ENCODE results near the gene NFIX. TPM values are rescaled to one million over a fixed set of nuclear protein-coding genes. Genes with fewer than 3 reads are reported as not detected.

The NFIX gene
- total and polyA plus RNA-seq, 2 of the 13 experiments (the other 11 are each of a cell fraction or from before 2014, with no cell fraction given), result 3.4 to 5.4 TPM

DNA sequence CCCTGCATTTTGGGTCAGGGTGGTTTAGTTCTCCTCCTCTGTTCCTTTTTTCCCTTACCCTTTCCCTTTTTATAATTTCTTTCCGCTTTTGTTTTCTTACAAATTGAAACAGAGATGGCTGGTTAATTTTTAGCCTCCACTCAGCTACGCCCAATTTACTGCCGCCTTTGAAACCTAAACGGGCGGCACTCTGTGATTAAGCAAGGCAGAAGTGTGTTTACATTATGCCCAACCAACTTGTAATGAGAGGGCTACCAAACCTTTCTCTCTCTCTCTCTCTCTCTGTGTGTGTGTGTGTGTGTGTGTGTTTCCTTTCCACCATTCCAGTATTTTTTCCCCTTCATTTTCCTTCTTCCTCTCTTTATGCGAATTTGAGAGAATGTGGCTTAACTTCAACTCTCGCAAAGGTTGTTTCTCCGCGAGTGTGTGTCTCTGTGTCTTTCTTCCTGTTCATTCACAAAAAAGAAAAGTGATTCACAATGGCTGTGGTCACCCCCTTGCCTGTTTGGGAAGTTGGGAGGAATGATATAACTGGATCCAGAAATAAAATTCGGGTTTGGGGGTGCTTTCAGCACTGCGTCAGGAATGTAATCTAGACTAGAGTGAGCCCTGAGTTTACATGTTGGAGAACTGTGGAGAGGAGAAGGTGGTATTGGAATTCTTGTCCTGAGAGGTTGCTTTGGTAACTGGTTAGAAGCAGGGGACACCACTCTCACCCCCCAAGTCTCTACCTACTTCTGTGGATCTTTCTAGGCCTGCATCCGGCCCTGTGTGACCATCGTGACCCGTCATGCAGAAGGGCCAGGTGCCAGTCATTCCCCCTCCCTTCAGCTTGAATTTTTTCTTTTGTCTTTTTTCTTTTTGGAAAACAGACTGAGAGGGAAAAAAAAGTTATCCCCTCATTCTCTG lies 31.4 kb downstream of the NFIX start (continued):
- TF ChIP-seq, protein P1, sequence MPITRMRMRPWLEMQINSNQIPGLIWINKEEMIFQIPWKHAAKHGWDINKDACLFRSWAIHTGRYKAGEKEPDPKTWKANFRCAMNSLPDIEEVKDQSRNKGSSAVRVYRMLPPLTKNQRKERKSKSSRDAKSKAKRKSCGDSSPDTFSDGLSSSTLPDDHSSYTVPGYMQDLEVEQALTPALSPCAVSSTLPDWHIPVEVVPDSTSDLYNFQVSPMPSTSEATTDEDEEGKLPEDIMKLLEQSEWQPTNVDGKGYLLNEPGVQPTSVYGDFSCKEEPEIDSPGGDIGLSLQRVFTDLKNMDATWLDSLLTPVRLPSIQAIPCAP (CRISPR knock-in tag; IDR thresholded peaks at IDR 0.05; ENCODE audit: low read depth), result no peak
- TF ChIP-seq HNRNPL (IDR thresholded peaks at IDR 0.05; ENCODE audit: low read depth, low read length), result peak; percentile 65; the same call in 1 of the 2 replicates
- TF ChIP-seq ZZZ3 (CRISPR knock-in tag; IDR thresholded peaks at IDR 0.05; ENCODE audit: borderline replicate concordance), result no peak
- TF ChIP-seq ZNF337 (CRISPR knock-in tag; IDR thresholded peaks at IDR 0.05; ENCODE audit: borderline replicate concordance, low read depth), result no peak
- TF ChIP-seq, protein P2, sequence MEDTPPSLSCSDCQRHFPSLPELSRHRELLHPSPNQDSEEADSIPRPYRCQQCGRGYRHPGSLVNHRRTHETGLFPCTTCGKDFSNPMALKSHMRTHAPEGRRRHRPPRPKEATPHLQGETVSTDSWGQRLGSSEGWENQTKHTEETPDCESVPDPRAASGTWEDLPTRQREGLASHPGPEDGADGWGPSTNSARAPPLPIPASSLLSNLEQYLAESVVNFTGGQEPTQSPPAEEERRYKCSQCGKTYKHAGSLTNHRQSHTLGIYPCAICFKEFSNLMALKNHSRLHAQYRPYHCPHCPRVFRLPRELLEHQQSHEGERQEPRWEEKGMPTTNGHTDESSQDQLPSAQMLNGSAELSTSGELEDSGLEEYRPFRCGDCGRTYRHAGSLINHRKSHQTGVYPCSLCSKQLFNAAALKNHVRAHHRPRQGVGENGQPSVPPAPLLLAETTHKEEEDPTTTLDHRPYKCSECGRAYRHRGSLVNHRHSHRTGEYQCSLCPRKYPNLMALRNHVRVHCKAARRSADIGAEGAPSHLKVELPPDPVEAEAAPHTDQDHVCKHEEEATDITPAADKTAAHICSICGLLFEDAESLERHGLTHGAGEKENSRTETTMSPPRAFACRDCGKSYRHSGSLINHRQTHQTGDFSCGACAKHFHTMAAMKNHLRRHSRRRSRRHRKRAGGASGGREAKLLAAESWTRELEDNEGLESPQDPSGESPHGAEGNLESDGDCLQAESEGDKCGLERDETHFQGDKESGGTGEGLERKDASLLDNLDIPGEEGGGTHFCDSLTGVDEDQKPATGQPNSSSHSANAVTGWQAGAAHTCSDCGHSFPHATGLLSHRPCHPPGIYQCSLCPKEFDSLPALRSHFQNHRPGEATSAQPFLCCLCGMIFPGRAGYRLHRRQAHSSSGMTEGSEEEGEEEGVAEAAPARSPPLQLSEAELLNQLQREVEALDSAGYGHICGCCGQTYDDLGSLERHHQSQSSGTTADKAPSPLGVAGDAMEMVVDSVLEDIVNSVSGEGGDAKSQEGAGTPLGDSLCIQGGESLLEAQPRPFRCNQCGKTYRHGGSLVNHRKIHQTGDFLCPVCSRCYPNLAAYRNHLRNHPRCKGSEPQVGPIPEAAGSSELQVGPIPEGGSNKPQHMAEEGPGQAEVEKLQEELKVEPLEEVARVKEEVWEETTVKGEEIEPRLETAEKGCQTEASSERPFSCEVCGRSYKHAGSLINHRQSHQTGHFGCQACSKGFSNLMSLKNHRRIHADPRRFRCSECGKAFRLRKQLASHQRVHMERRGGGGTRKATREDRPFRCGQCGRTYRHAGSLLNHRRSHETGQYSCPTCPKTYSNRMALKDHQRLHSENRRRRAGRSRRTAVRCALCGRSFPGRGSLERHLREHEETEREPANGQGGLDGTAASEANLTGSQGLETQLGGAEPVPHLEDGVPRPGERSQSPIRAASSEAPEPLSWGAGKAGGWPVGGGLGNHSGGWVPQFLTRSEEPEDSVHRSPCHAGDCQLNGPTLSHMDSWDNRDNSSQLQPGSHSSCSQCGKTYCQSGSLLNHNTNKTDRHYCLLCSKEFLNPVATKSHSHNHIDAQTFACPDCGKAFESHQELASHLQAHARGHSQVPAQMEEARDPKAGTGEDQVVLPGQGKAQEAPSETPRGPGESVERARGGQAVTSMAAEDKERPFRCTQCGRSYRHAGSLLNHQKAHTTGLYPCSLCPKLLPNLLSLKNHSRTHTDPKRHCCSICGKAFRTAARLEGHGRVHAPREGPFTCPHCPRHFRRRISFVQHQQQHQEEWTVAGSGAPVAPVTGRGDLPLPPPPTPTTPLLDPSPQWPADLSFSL (CRISPR knock-in tag; IDR thresholded peaks at IDR 0.05), result peak; percentile 88
- no peak for TF ChIP-seq ZNF546 (CRISPR knock-in tag; conservative IDR thresholded peaks at IDR 0.05)
- peak; percentile 85 for TF ChIP-seq ZNF556 (CRISPR knock-in tag; IDR thresholded peaks at IDR 0.05; ENCODE audit: borderline replicate concordance)
- no peak for TF ChIP-seq DNMT1 (CRISPR knock-in tag; IDR thresholded peaks at IDR 0.05)
- TF ChIP-seq, protein P3, sequence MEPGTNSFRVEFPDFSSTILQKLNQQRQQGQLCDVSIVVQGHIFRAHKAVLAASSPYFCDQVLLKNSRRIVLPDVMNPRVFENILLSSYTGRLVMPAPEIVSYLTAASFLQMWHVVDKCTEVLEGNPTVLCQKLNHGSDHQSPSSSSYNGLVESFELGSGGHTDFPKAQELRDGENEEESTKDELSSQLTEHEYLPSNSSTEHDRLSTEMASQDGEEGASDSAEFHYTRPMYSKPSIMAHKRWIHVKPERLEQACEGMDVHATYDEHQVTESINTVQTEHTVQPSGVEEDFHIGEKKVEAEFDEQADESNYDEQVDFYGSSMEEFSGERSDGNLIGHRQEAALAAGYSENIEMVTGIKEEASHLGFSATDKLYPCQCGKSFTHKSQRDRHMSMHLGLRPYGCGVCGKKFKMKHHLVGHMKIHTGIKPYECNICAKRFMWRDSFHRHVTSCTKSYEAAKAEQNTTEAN (CRISPR knock-in tag; conservative IDR thresholded peaks at IDR 0.05), result peak; percentile 87
- TF ChIP-seq CBX1 (IDR thresholded peaks at IDR 0.05; ENCODE audit: low read depth), result no peak
- TF ChIP-seq, protein P4, sequence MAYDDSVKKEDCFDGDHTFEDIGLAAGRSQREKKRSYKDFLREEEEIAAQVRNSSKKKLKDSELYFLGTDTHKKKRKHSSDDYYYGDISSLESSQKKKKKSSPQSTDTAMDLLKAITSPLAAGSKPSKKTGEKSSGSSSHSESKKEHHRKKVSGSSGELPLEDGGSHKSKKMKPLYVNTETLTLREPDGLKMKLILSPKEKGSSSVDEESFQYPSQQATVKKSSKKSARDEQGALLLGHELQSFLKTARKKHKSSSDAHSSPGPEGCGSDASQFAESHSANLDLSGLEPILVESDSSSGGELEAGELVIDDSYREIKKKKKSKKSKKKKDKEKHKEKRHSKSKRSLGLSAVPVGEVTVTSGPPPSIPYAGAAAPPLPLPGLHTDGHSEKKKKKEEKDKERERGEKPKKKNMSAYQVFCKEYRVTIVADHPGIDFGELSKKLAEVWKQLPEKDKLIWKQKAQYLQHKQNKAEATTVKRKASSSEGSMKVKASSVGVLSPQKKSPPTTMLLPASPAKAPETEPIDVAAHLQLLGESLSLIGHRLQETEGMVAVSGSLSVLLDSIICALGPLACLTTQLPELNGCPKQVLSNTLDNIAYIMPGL (CRISPR knock-in tag; IDR thresholded peaks at IDR 0.05; ENCODE audit: borderline replicate concordance in 1 of 2, low read depth in 1 of 2), result peak; percentile 51 to 73; a peak in 3 of 4 replicates
- TF ChIP-seq MTF1 (CRISPR knock-in tag; IDR thresholded peaks at IDR 0.05), result no peak
- no peak for TF ChIP-seq RFX1 (IDR thresholded peaks at IDR 0.05)
- TF ChIP-seq ZEB1 (IDR thresholded peaks at IDR 0.05; ENCODE audit: insufficient replicate concordance, low read depth), result no peak
- TF ChIP-seq ZNF205 (CRISPR knock-in tag; IDR thresholded peaks at IDR 0.05), result no peak
- TF ChIP-seq MZF1 (CRISPR knock-in tag; IDR thresholded peaks at IDR 0.05; ENCODE audit: borderline replicate concordance), result no peak
- no peak for TF ChIP-seq PAWR (CRISPR knock-in tag; IDR thresholded peaks at IDR 0.05; ENCODE audit: borderline replicate concordance)
